ENCODE measurements around the gene NEK11. TPM values are rescaled to one million over a fixed set of nuclear protein-coding genes. Genes with fewer than 3 reads are reported as not detected.

The NEK11 gene
- total RNA-seq, 1 donor = 14.5 TPM

GRCh38 chr3:131279577-131279976 lies 252.9 kb downstream of the NEK11 start:
- Histone ChIP-seq H3K79me2 (ENCODE audit: insufficient read depth, low read length) (no peaks in the 10 kb centered on the region), H3K9me3 (ENCODE audit: low read depth, low read length) (no peaks in the 10 kb centered on the region), H3K4me1 (ENCODE audit: insufficient read depth, low read length) (no peaks in the 10 kb centered on the region), H3K36me3 (ENCODE audit: insufficient read depth, low read length) (no peaks in the 10 kb centered on the region), H3K4me3 (ENCODE audit: insufficient read depth, low read length) (no peak overlapping the region), H3K27me3 (ENCODE audit: insufficient read depth, low read length) (no peaks in the 10 kb centered on the region), H3K27ac (ENCODE audit: low read depth, low read length) (no peak overlapping the region), H3K4me2 (ENCODE audit: insufficient read depth, low read length) (no peak overlapping the region), H2AFZ (ENCODE audit: low read length) (no peak overlapping the region), H4K20me1 (ENCODE audit: insufficient read depth, low read length) (no peaks in the 10 kb centered on the region)
- DNase-seq (ENCODE audit: insufficient read length, low spot score, missing footprints) = no peak
- no peak for TF ChIP-seq CTCF (IDR thresholded peaks at IDR 0.05; ENCODE audit: extremely low read depth, low read depth, low read length)

DNA sequence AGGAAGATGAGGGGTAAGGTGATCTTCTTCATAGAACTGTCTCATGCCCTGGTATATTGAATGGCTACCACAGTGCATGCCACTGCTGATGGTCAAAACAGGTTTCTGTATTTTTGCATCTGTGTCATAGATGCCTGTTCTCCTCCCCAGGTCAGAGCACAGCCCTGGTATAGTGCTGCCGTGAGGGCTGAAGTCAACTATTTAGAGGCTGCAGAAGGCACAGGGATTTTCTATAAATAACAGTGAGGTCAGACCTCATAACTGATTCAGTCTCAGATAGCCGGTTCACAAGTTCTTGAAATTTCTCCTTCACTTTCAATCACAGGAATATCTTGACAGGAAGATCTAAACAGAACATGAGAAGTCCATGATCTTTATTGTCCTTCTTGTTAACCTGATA lies 255.7 kb downstream of the NEK11 start:
- peak; percentile 45 for DNase-seq (ENCODE audit: insufficient read length, low spot score, missing footprints)
- H4K20me1 ChIP-seq (ENCODE audit: insufficient read depth, low read length) = no peaks in the 10 kb centered on the region
- no peak overlapping the region for H3K4me2 ChIP-seq (ENCODE audit: insufficient read depth, low read length)
- TF ChIP-seq CTCF (IDR thresholded peaks at IDR 0.05; ENCODE audit: extremely low read depth, low read depth, low read length) = no peak
- no peak overlapping the region for H2AFZ ChIP-seq (ENCODE audit: low read length)
- H3K9me3 ChIP-seq (ENCODE audit: low read depth, low read length) = no peaks in the 10 kb centered on the region
- H3K27me3 ChIP-seq (ENCODE audit: insufficient read depth, low read length) = no peaks in the 10 kb centered on the region
- no peak overlapping the region for H3K27ac ChIP-seq (ENCODE audit: low read depth, low read length)
- H3K79me2 ChIP-seq (ENCODE audit: insufficient read depth, low read length) = no peaks in the 10 kb centered on the region
- H3K36me3 ChIP-seq (ENCODE audit: insufficient read depth, low read length) = no peaks in the 10 kb centered on the region
- no peaks in the 10 kb centered on the region for H3K4me1 ChIP-seq (ENCODE audit: insufficient read depth, low read length)
- no peak overlapping the region for H3K4me3 ChIP-seq (ENCODE audit: insufficient read depth, low read length)

GRCh38 chr3:131282967-131283366 lies 256.3 kb downstream of the NEK11 start:
- Histone ChIP-seq H2AFZ (ENCODE audit: low read length) (no peak overlapping the region), H3K9me3 (ENCODE audit: low read depth, low read length) (no peaks in the 10 kb centered on the region), H3K4me3 (ENCODE audit: insufficient read depth, low read length) (no peak overlapping the region), H3K27me3 (ENCODE audit: insufficient read depth, low read length) (no peaks in the 10 kb centered on the region), H3K36me3 (ENCODE audit: insufficient read depth, low read length) (no peaks in the 10 kb centered on the region), H3K79me2 (ENCODE audit: insufficient read depth, low read length) (no peaks in the 10 kb centered on the region), H3K4me2 (ENCODE audit: insufficient read depth, low read length) (no peak overlapping the region), H3K4me1 (ENCODE audit: insufficient read depth, low read length) (no peaks in the 10 kb centered on the region), H3K27ac (ENCODE audit: low read depth, low read length) (no peak overlapping the region), H4K20me1 (ENCODE audit: insufficient read depth, low read length) (no peaks in the 10 kb centered on the region)
- TF ChIP-seq CTCF (IDR thresholded peaks at IDR 0.05; ENCODE audit: extremely low read depth, low read depth, low read length) = no peak
- no peak for DNase-seq (ENCODE audit: insufficient read length, low spot score, missing footprints)

- no peak for TF ChIP-seq CTCF (IDR thresholded peaks at IDR 0.05; ENCODE audit: extremely low read depth, low read depth, low read length)
- H3K27ac ChIP-seq (ENCODE audit: low read depth, low read length) = no peak overlapping the region
- no peak overlapping the region for H2AFZ ChIP-seq (ENCODE audit: low read length)
- H4K20me1 ChIP-seq (ENCODE audit: insufficient read depth, low read length) = no peaks in the 10 kb centered on the region
- H3K36me3 ChIP-seq (ENCODE audit: insufficient read depth, low read length) = no peaks in the 10 kb centered on the region
- H3K27me3 ChIP-seq (ENCODE audit: insufficient read depth, low read length) = no peaks in the 10 kb centered on the region
- H3K4me1 ChIP-seq (ENCODE audit: insufficient read depth, low read length) = no peaks in the 10 kb centered on the region
- no peak for DNase-seq (ENCODE audit: insufficient read length, low spot score, missing footprints)
- no peak overlapping the region for H3K4me3 ChIP-seq (ENCODE audit: insufficient read depth, low read length)
- H3K9me3 ChIP-seq (ENCODE audit: low read depth, low read length) = no peaks in the 10 kb centered on the region
- H3K4me2 ChIP-seq (ENCODE audit: insufficient read depth, low read length) = no peak overlapping the region
- no peaks in the 10 kb centered on the region for H3K79me2 ChIP-seq (ENCODE audit: insufficient read depth, low read length)
These were observed 257.2 kb downstream of the NEK11 start for GRCh38 chr3:131283862-131284261.

All from osteoblast (primary cell).